ENCODE measurements around the gene SMARCA5. TPM values are rescaled to one million over a fixed set of nuclear protein-coding genes. Genes with fewer than 3 reads are reported as not detected.
"Not testable (repeated sequence)": the region's sequence is repeated elsewhere in the genome, so short reads cannot be mapped to it uniquely, and the experiment has no call there.

The SMARCA5 gene
- polyA plus RNA-seq, 1 of the 3 experiments (the other 2 are of a cell fraction): 7.5 TPM

DNA sequence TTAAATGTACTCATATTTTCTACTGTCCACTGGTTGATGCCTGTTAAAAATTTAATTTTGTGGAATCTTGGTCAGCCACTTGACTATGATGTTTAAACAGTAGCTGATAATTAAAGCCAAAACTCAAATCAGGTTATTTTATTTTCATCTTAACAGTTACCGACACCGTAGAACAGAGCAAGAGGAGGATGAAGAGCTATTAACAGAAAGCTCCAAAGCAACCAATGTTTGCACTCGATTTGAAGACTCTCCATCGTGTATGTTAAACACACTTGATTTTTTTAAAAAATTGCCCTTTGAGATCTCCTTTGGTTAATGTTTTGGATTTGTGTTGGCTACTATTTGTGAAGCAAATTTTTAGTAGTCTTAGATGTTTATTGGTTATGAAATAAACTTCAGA lies 10.7 kb downstream of the SMARCA5 start:
- CTCF ChIA-PET: interaction anchor here (1.5 kb wide), 1 partner anchor 34 kb away, joined by 4 read pairs; no protein-coding TSS in a partner anchor
- Histone ChIP-seq H3K9me2 (no peaks in the 10 kb centered on the region), H3K4me1 (ENCODE audit: control insufficient read depth in 1 of 2, insufficient read depth in 2 of 2, low read depth in 1 of 2, low read length in 1 of 2) (peaks cover 0 to 5% of the 10 kb centered on the region in 2 experiments; a peak in 1 of 4 replicates), H3K27ac (ENCODE audit: low read depth in 2 of 2, low read length in 1 of 2) (no peak overlapping the region), H3K36me3 (replicated peaks in 1 of 2; ENCODE audit: control insufficient read depth in 1 of 2, insufficient read depth in 2 of 2, low read length in 1 of 2) (peaks cover 94 to 95% of the 10 kb centered on the region in 2 experiments), H4K20me1 (ENCODE audit: insufficient read depth) (peaks cover 25% of the 10 kb centered on the region; the same call in 1 of the 2 replicates), H3K79me2 (ENCODE audit: insufficient read depth) (peaks cover 89% of the 10 kb centered on the region), H3F3A (replicated peaks; ENCODE audit: insufficient read depth) (no peaks in the 10 kb centered on the region), H3K9me3 (no peaks in the 10 kb centered on the region), H2AFZ (ENCODE audit: low read depth) (no peak overlapping the region), H3K9ac (no peak overlapping the region), H3K4me2 (no peak overlapping the region), H3K27me3 (ENCODE audit: insufficient read depth) (no peaks in the 10 kb centered on the region), H3K4me3 (ENCODE audit: low read depth in 2 of 2, low read length in 1 of 2) (no peak overlapping the region)
- no peak for TF ChIP-seq YY1 (IDR thresholded peaks at IDR 0.05; ENCODE audit: low read depth)
- no peak for DNase-seq
- POLR2A ChIA-PET: no interaction called here
- WGBS (ENCODE audit: low lambda C conversion rate): 97% methylated on average over 4 of the region's 4 CpGs

DNA sequence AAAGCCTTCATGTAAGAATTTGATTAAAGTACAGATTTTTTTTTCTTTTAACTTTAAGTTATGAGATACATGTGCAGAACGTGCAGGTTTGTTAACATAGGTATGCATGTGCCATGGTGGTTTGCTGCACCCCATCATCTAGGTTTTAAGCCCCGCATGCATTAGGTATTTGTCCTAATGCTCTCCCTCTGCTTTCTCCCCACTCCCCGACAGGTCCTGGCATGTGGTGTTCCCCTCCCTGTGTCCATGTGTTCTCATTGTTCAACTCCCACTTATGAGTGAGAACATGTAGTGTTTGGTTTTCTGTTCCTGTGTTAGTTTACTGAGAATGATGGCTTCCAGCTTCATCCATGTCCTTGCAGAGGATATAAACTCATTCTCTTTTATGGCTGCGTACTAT lies 14.5 kb downstream of the SMARCA5 start:
- 99% methylated on average over 4 of the region's 4 CpGs for WGBS (ENCODE audit: low lambda C conversion rate)
- H3K4me3 ChIP-seq (ENCODE audit: low read depth in 2 of 2, low read length in 1 of 2); H3K9me2 ChIP-seq; POLR2A ChIA-PET; H4K20me1 ChIP-seq (ENCODE audit: insufficient read depth); H3K27me3 ChIP-seq (ENCODE audit: insufficient read depth); H3F3A ChIP-seq (replicated peaks; ENCODE audit: insufficient read depth); H3K4me2 ChIP-seq; H3K9ac ChIP-seq; H2AFZ ChIP-seq (ENCODE audit: low read depth); H3K4me1 ChIP-seq (ENCODE audit: control insufficient read depth in 1 of 2, insufficient read depth in 2 of 2, low read depth in 1 of 2, low read length in 1 of 2); H3K9me3 ChIP-seq; H3K27ac ChIP-seq (ENCODE audit: low read depth in 2 of 2, low read length in 1 of 2); DNase-seq: not testable (repeated sequence)
- peaks cover 93 to 95% of the 10 kb centered on the region in 2 experiments for H3K36me3 ChIP-seq (replicated peaks in 1 of 2; ENCODE audit: control insufficient read depth in 1 of 2, insufficient read depth in 2 of 2, low read length in 1 of 2)
- CTCF ChIA-PET: interaction anchor here (1.5 kb wide), 1 partner anchor 8 kb away, joined by 4 read pairs; no protein-coding TSS in a partner anchor
- H3K79me2 ChIP-seq (ENCODE audit: insufficient read depth): peaks cover 68% of the 10 kb centered on the region

DNA sequence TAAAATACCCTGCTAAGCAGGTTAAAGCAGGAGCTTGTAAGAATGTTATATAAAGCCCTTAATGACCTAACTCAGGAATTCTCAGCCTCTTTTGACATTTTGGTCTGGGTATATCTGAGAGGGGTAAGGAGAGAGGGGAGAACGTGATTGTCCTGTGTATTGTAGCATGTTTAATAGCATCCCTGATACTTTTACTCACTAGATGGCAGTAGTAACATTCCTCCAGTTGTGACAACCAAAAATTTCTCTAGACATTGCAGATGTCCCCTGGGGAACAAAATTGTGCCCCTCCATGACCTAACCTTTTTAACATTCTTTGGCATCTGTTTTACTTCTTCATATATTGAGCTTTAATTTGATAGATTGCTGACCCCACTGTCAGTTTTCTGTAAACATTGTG lies 17.9 kb downstream of the SMARCA5 start:
- 50% methylated on average over 1 of the region's 1 CpG for WGBS (ENCODE audit: low lambda C conversion rate)
- H3K27me3 ChIP-seq (ENCODE audit: insufficient read depth): no peaks in the 10 kb centered on the region
- H2AFZ ChIP-seq (ENCODE audit: low read depth): no peak overlapping the region
- 0 out of 4 replicates have a peak overlapping the region, but pooled peaks of 1 of the 2 experiments have one; percentile 1 for H3K27ac ChIP-seq (ENCODE audit: low read depth in 2 of 2, low read length in 1 of 2)
- no peaks in the 10 kb centered on the region for H3F3A ChIP-seq (replicated peaks; ENCODE audit: insufficient read depth)
- H3K9me3 ChIP-seq: no peaks in the 10 kb centered on the region
- peaks cover 57% of the 10 kb centered on the region for H3K79me2 ChIP-seq (ENCODE audit: insufficient read depth)
- no peaks in the 10 kb centered on the region for H3K9me2 ChIP-seq
- H3K4me3 ChIP-seq (ENCODE audit: low read depth in 2 of 2, low read length in 1 of 2): no peak overlapping the region
- peak; percentile 3 for DNase-seq
- H3K36me3 ChIP-seq (replicated peaks in 1 of 2; ENCODE audit: control insufficient read depth in 1 of 2, insufficient read depth in 2 of 2, low read length in 1 of 2): peaks cover 89 to 93% of the 10 kb centered on the region in 2 experiments
- no peaks in the 10 kb centered on the region; the same call in 1 of the 2 replicates for H4K20me1 ChIP-seq (ENCODE audit: insufficient read depth)
- ChIA-PET CTCF (interaction anchor here (0.7 to 1.9 kb wide), 8 partner anchors 9 to 88 kb away, joined by 3 to 7 read pairs (median 4); no protein-coding TSS in a partner anchor), POLR2A (no interaction called here)
- TF ChIP-seq, protein P1, sequence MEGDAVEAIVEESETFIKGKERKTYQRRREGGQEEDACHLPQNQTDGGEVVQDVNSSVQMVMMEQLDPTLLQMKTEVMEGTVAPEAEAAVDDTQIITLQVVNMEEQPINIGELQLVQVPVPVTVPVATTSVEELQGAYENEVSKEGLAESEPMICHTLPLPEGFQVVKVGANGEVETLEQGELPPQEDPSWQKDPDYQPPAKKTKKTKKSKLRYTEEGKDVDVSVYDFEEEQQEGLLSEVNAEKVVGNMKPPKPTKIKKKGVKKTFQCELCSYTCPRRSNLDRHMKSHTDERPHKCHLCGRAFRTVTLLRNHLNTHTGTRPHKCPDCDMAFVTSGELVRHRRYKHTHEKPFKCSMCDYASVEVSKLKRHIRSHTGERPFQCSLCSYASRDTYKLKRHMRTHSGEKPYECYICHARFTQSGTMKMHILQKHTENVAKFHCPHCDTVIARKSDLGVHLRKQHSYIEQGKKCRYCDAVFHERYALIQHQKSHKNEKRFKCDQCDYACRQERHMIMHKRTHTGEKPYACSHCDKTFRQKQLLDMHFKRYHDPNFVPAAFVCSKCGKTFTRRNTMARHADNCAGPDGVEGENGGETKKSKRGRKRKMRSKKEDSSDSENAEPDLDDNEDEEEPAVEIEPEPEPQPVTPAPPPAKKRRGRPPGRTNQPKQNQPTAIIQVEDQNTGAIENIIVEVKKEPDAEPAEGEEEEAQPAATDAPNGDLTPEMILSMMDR (IDR thresholded peaks at IDR 0.05): peak; percentile 70
- peak; percentile 47 for TF ChIP-seq RAD21 (IDR thresholded peaks at IDR 0.05; ENCODE audit: low read length)
- TF ChIP-seq NRF1 (IDR thresholded peaks at IDR 0.05; ENCODE audit: low read depth, low read length): no peak
- TF ChIP-seq, protein P2, sequence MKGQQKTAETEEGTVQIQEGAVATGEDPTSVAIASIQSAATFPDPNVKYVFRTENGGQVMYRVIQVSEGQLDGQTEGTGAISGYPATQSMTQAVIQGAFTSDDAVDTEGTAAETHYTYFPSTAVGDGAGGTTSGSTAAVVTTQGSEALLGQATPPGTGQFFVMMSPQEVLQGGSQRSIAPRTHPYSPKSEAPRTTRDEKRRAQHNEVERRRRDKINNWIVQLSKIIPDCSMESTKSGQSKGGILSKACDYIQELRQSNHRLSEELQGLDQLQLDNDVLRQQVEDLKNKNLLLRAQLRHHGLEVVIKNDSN (IDR thresholded peaks at IDR 0.05; ENCODE audit: borderline replicate concordance, low read depth): no peak
- TF ChIP-seq GATA2 (CRISPR knock-in tag; IDR thresholded peaks at IDR 0.05): no peak
- no peak for TF ChIP-seq GABPA (IDR thresholded peaks at IDR 0.05; ENCODE audit: low read depth)
- H3K9ac ChIP-seq: no peak overlapping the region
- no peak overlapping the region for H3K4me2 ChIP-seq
- 0 out of 4 replicates have a peak, but pooled peaks cover 0 to 4% of the 10 kb centered on the region in 2 experiments for H3K4me1 ChIP-seq (ENCODE audit: control insufficient read depth in 1 of 2, insufficient read depth in 2 of 2, low read depth in 1 of 2, low read length in 1 of 2)
